Fibroblast of skin of back (primary cell): ENCODE measurements around the gene PRR5L. TPM values are rescaled to one million over a fixed set of nuclear protein-coding genes. Genes with fewer than 3 reads are reported as not detected.

Experiments
- DNase-seq: peaks from one replicate; pipeline ENCODE4 v3.0.0-alpha.2; 2013
- polyA plus RNA-seq, 2 experiments: library from polyadenylated mRNA; unstranded; fragments of 120-200 nt; gene quantifications; one replicate each; pipeline ENCODE4 v1.2.1, GENCODE V29; 2013; ENCODE audit not compliant: insufficient read length in 2 of 2

Gene PRR5L, protein sequence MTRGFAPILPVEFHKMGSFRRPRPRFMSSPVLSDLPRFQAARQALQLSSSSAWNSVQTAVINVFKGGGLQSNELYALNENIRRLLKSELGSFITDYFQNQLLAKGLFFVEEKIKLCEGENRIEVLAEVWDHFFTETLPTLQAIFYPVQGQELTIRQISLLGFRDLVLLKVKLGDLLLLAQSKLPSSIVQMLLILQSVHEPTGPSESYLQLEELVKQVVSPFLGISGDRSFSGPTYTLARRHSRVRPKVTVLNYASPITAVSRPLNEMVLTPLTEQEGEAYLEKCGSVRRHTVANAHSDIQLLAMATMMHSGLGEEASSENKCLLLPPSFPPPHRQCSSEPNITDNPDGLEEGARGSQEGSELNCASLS
- 39.2 TPM for polyA plus RNA-seq (2013, experiment 1 of 2; ENCODE audit: insufficient read length)
- 39.6 TPM for polyA plus RNA-seq (2013, experiment 2 of 2; ENCODE audit: insufficient read length)

DNA sequence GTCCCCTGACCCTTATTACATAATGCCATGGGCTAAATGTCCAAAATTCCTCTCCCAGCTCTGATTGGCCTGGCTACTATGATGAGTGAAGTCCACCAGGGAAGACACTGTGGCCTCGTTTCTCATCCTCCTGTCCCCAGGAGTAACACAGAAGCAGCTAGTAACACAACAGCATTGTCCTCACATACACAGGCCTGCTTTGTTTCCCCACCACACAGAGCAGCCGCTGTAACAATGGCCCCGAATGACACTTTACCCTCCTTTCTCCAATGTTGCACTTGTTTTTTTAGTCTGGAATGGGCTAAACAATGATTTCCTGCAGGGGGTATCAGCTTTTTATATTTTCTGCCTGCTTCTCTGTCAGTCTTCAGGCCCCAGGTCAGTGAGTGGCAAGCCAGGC is at the start of gene PRR5L:
Gene PRR5L, plus strand, starts transcription at position 363 of the 400 bp plus-strand sequence. CDS start 104,834 bp downstream, outside the sequence.
- DNase-seq: no peak

DNA sequence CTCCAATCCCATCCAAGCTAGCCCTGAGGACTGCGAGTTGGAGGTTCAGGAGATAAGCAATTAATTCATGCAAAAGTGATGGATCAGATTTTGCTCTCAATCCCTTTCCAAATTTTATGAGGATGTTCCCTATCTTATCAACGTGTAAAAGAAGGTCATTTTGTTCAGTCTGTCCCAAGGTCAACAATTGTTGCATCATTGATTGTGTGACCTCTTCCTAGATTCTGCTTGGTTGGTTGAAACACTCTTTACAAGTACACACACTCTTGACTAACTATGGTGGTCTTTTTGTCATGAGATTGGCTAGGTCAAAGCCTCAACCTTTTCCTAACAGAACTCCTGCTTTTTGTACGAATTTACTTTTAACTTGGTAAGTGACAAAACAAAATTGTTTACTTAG is 48.6 kb upstream of the PRR5L start:
- no peak for DNase-seq

DNA sequence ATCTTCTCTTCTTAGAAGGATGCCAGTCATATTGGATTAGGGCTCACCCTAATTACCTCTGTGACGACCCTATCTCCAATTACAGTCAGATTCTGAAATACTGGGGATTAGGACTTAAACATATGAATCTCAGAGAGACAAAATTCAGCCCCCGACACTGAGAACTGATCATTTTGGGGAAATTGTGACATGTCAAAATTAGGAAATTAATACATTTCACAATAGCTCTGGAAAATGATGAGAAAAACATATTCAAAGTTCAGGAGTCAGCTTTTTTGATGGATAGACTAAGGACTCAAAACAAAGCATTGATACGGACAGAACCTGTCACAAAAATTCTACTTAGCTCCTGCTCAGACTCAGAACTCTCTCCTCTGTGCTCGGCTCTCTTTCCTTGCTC is 47.7 kb upstream of the PRR5L start:
- DNase-seq: no peak

DNA sequence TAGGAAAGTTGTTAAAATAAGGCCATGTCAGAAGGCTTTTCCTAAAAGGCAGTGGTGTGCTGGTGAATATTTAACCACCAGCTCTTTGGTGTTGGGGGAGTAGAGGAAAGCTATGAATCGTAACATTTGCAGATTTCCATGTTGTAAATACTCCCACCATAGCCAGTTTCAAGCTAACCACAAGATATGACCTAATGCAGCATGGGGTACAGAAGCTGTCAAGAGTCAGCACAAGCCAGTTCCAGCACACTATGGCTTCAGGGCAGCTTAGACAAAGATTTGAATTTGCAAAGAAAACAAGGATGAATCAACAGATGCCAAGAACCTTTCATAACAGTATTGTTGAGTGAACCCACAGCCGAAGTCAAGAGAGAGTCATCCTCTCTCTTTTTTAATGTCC is 46.8 kb upstream of the PRR5L start:
- peak; percentile 85 for DNase-seq

DNA sequence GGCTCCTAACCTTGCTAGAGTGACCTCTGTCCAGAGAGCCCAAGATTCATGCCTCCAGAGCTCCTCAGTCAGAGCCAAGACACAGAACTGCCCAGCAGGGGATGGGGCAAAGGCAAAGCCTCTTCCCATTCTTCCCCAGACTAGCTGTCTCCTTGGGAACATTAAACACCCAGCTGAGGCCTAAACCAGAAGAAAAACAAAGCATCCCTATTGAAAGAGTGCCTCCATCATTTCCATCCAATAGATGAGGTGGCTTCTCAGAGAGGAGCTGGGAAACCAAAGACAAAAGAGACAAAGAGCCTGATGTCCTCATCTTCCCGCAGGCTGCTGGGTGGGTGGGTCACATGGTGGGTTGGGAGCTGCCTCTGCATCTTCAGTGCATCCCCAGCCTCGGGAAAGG is 44.3 kb upstream of the PRR5L start:
- no peak for DNase-seq

DNA sequence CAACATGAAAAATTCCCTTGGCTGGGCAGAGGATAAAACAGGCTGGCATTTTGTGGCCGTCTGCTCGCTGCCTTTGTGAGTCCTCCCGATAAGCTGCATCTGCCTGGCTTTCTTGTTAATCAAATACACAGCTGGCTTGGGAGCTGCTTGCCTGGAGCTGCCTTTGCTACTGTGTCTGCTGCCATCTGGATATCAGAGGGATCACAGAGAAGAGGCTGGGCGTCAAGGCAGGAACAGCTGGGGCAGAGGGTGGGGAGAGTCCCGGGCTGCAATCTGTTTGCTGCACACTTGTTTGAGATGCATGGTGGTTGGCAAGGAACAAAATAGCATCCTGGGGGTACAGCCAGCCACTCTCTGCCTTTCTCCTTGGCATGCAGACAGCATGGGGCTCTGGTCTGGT is 42.9 kb upstream of the PRR5L start:
- DNase-seq: no peak

DNA sequence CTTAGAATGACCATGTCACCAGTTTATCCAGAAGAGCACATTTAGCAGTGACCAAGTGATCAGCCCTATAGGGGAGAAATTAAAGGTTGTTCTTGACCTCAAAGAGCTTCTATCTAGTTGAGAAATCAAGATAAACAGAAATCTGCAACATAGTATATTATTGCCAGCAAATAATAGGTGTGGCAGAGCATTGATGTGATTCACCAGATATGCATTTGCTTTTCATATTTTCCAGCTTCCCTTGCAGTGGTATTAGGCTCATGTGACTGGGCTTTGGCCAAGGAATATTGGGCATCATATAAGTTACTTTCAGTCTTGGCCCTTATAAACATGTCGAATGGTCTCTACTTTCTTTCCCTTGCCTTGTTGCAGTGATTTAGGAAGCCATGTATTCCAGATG is 41.4 kb upstream of the PRR5L start:
- DNase-seq: peak; percentile 49

DNA sequence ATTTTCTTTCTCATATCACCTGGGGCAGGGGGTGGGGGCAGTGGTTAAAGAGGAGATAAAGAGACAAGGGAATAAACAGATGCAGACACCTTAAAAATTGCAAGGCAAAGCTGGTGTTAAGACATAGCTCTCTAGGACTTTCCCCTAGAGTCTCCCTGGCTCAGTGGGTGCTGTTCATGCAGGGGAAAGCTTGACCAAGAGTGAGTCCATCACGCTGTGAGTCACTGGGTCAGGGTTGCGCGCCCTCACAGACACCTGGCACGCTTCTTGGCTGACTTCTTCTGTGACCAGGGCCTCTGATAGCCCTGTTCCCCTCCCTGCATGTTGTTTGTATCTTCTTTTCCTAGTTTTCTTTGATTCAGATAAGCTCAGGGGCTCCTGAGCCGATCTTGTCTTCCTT is 38.7 kb upstream of the PRR5L start:
- DNase-seq: no peak

DNA sequence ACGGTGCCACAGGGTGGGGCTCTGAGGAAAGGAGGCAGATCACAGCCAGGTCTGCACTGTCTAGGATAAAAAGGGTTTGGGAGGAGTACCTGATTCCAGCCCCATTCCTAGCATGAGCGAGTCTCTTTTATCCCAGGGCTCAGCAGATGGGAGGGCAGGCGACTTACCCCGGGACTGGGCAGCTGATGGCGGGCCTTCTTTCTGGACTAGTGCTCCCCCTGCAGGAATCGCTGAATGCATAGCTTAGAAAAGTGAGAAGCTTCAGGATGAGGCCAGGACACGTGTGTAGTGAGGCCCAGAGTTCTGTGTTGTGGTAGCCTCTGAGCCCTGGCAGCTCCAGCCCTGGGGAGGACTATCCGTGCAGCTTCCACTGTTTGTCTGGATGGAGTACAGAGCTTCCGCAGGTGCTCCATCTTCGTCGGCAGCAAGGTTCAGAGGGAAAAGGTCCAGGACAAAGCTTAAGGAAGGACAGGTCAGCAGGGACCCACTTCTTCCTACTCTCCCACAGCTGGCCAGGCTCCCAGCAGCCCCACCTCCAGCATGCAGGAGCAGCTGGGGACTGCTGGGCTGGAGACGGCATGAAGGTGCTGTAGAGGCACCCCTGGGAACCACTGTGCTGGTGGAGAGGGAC is 37.2 kb upstream of the PRR5L start:
- DNase-seq: peak; percentile 70

DNA sequence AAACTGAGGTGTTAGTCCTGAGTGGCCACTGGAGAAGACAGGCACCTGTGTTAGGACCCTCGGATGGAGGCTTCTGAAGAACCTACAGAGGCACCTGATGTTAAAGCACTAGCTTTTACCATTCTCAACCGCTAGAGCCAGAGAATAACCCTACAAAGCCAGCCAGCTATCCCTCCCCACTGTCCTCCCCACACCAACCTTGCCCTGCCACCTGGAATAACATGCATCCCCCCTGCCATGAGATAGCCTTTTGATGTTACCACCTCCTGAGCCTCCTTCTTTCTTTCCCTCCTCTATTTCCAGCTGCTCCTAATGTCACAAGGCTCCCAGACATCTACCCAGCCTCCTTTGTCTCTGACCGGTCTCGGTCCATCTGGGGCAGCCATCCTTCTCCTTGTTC is 35.0 kb upstream of the PRR5L start:
- no peak for DNase-seq

DNA sequence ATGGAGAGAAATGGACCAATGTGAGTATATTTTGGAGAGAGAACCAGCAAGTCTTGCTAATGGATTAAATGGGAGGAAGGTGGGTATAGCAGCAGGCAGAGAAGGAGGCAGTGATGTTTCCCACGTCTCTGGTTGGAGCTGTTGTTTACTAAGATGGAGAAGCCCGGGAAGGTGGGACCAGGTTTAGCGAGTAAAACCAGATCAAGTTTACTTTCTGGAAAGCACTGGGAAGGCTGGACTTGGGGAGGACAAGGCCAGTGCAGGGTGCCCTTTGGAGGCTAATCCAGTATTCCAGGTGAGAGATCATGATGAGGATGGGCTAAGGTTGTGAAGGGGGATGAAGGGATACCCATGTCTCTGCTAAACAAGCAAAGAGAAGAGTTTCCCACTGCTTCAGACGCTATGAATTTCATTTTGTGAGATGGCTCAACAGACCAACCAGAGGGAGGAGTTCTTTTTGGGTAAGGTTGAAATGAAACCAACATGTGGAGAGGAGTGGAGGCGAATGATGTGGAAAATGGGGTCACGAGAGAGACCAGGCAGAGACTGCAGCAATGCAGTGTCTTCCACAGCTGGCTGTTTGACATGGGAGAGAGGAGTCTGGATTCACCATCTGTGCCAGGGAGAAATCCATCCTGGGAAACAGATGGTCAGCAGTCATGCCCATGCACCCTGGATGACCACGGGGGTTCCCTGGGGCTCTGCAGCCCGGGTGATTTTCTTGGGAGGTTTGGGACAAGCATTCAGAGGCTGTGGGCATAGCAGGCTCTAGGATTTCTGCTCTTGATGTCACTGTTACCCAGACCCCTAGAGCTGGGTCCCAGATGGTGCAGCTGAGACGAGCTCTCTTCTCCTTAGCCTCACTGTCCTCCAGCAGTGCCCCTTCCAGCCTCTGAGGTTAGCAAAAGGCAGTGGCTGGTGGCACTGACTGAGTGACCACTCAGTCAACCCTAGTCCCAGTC is 31.8 kb upstream of the PRR5L start:
- no peak for DNase-seq

DNA sequence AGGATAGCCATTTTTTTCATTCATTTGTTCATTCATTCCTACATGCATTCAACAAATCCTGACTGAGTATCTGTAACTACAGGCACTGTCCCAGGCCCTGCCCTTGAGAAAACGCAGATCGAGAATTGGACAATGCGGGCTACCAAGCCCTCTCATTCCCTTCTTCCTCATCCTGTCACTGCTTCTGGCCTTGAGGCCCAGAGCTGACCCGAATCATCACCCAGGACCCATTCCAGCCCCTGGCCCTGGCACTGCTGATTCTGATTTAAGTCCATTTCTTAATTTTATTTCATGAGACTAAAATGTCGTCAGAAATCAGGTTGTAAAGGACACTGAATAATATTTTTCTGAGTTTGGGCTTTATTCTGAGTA is 31.1 kb upstream of the PRR5L start:
- DNase-seq: no peak

DNA sequence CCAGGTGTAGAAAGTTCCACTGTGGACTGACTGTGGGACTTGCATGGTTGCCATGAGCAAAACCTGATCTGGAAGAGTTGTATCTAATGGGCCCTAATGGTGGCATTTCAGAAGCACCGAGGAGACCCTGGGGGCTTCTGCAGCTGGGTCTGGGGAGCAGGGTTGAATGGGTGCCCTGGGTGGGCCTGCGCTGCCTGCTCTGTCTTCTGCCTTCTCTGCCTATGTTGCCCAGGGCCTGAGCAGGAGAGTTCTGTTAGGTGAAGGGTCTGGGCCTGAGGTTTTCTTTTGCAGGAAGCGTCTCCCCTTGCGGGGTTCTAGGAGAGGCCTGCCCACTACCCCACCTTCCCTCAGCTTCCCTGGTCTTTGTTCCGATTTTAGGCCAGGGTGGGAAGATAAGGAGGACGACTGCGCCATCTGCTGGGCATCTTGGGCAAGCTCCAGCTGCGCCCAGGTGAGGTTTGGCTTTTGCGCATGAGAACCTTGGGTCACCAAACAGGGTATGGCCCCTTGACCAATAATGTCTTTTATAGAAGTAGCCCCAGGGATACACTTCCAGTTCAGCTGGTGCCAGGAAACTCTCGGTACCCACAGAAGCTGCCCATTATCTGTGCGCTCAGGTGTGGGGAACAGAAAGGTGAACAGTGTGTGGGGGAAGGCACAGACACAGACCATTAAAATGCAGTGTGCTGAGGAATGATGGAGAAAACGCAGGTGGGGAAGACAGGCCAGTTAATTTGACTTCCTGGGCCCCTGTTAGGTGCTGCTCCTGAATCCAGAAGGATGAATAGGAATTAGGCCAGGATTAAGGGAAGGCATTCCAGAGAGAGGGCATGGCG is 30.1 kb upstream of the PRR5L start:
- peak; percentile 45 for DNase-seq

DNA sequence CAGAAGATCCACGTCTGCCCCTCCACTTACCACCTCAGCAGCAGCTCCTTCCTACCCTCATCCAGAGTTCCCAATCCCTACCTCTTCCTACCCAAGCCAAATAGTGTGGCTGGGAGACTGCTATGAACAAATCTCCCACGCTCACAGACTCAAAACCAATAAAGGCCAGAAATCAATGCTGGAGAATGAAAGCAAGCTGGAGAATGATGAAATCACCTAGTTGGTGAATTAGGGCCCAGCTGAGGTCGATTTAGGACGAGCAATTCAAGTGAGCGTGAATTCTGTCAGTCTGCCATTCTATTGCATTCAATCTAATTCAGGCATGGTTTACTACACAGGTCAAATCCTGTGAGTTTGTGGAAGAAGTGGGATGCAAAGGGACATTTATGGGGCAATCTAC is 29.3 kb upstream of the PRR5L start:
- DNase-seq: no peak

DNA sequence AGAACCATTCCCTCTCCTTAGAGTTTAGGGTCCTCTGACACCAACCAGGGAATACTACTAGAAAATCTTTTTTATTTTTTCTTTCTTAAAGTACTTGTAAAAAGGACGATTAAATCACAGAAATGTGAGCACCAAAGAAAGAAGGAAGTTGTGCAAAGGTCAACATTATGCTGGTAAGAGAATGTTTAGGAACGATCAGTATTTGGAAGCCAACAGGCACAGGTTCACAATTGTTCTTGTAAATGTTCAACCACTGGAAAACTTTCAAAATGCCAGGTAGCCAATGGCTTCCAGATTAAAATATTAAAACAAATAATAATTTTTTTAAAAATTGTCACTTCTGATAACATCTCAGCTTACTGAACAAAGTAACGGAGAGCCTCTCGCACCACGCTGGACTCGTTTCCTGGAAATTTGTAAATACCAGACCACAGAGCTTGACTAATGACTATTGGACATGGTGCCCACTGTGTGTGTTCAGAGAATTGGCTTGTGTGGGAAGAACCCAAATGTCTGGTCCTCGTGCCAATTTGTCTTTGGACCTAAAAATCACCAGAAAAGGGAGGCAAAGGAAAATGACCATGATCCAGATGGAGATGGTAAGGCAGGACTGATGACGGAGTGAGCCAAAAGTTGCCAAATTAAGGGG is 27.6 kb upstream of the PRR5L start:
- no peak for DNase-seq

DNA sequence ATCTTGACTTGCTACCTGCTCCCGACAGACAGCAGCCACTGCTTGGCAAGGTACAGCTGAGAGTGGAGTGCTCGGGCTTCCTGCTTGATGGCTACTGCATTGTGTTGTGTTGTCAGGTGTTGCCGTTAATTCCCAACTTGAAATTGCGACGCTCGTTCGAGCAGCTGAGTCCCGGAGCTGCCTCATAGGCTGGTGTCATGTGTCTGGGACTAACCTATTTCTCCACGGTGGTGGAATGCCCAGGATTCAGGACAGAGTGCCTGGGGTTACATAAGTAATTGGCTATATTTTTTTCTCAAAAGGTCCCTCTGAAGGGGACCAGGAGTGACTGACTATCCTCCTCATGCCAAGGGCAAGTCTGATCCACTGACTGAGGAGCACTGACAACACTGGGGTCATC is 25.4 kb upstream of the PRR5L start:
- DNase-seq: no peak

DNA sequence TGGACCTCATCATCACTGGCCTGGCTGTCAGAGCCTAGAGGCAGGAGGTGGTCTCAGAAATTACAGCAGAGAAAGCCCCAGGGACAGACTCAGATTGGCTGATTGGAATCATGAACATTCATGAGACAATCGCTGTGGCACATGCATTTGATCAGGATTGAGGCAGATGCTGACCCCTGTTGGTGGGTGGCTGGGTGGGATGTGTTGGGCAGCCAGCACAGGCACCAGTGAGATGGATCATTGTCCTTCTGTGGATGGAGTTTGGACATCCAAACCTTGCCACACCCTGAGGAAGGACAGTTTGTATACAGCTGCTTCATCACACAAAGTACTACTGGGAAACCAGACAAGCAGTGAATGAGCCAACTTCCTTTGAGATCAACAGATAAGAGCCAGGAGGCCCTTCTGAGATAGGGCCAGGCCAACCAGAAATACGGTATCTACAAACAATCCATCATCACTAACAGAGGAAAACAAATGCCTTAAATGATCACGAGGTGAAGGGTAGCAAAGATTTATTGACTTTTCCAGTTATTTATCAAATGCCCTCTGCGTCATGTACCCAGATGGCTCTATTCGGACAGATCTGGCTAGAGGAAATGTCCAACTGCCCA is 24.2 kb upstream of the PRR5L start:
- no peak for DNase-seq

DNA sequence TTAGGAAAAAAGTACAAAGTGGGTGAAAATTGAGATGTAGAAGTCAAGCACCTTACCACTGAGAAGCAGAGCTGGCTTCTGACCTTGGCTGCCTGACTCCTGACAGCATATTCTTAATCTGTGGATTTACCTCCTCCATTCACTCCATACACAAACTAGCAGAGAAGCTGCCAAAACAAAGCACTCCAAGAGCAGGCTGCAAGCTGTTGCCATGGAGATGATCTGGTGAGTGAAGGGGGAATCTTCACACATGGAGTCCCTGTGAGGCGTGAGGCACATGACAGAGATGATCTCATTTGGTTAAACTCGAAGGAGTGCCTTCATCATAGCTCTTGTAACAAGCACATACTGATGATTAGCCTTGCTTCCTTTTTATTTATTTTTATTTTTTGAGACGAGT is 23.0 kb upstream of the PRR5L start:
- DNase-seq: no peak

DNA sequence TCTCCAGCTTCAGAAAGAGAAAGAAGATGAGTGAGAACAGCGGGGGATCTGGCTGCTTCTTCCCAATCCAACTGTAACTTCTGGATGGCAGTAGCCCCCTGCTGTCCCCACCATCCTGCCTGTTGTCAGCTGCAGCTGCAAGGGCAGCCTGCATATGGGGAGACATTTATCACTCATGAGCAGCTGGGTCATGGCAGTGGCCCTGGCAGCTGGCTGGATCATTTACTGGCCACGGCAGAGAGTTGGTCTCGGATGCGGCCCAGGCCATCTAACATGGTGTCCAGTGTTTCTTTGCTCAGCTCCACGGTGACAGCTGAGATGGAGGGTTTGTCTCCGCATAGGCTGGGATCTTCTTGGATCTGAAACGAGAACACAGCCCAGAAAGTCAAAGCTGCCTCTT is 21.7 kb upstream of the PRR5L start:
- no peak for DNase-seq

DNA sequence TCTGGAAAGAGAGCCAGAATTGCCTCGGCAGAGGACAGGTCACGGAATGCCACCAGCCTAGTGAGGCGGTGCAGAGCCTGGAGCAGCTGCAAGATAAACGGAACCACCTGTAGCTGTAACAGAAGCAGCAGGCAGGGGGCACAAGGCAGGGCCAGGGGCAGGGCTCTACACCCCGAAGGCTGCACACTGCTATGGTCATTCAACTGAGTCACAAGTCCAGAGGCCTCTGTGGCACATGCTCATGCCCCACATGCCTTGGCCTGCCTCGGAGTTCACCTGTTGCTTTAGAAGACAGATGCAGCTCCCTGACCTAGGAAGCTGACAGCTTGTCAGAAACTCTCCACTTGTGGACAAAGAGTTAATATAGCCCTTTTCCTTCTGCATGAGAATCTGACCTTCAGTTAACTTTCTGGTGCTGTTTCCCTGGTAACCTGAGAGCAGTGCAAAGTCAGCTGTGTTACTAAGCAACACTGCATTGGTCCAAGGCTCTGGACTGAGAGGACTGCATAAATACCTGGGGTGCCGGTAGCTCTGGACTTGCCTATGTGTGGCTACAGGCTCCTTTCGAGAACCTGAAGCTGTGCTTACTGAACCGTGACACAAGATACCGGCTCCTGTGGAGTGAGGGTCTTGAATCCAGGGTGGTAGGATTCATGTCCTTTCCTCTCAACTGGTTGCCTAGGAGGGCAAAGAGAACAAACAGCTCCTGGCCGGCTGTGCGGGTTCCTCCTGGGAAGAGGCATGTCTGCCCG is 17.4 kb upstream of the PRR5L start:
- DNase-seq: no peak
